ENCODE results near the gene LRP1B.

GRCh38 chr2:141264848-141265247, 866.0 kb downstream of the LRP1B start:
- no peak for TF ChIP-seq CTCF (IDR thresholded peaks at IDR 0.05; ENCODE audit: low read depth, low read length, poor library complexity, severe bottlenecking)
- no peak for TF ChIP-seq EZH2phosphoT487 (IDR thresholded peaks at IDR 0.05; ENCODE audit: borderline replicate concordance, low read length)
